Loucy (cell line): ENCODE measurements around the gene ATP13A3.

ENCODE experiments used
- H2AFZ ChIP-seq: fragments of 200-600 bp; sonication (generic); 2 replicates; pipeline ENCODE4 v1.6.0; 2016; ENCODE audit warnings: antibody characterized with exemption, mild to moderate bottlenecking, low read length, moderate library complexity
- H3F3A ChIP-seq: fragments of 200-600 bp; 2 replicates; pipeline ENCODE4 v1.6.0; 2016; ENCODE audit warnings: antibody characterized with exemption, low read depth, mild to moderate bottlenecking
- H3K27me3 ChIP-seq: fragments of 200-600 bp; sonication (generic); 2 replicates; pipeline ENCODE4 v1.6.1; 2014; ENCODE audit warnings: low read length, mild to moderate bottlenecking; ENCODE audit not compliant: insufficient read depth, poor library complexity, severe bottlenecking
- H3K36me3 ChIP-seq: fragments of 200-600 bp; sonication (generic); 2 replicates; pipeline ENCODE4 v1.6.1; 2016; ENCODE audit warnings: low read length; ENCODE audit not compliant: insufficient read depth
- H3K4me1 ChIP-seq: fragments of 200-600 bp; sonication (generic); 2 replicates; pipeline ENCODE4 v1.5.1; 2014; ENCODE audit warnings: low read length, mild to moderate bottlenecking; ENCODE audit not compliant: insufficient read depth, poor library complexity, severe bottlenecking
- H3K4me2 ChIP-seq: fragments of 200-600 bp; sonication (generic); 2 replicates; pipeline ENCODE4 v1.6.0; 2014; ENCODE audit warnings: antibody characterized with exemption, low read length, low read depth, mild to moderate bottlenecking; ENCODE audit not compliant: poor library complexity, severe bottlenecking
- H3K4me3 ChIP-seq: fragments of 200-600 bp; sonication (generic); 2 replicates; pipeline ENCODE4 v1.5.1; 2014; ENCODE audit warnings: low read length, mild to moderate bottlenecking, mixed read lengths; ENCODE audit not compliant: poor library complexity, severe bottlenecking
- H3K79me2 ChIP-seq: fragments of 200-600 bp; sonication (generic); 2 replicates; pipeline ENCODE4 v1.6.1; 2014; ENCODE audit warnings: low read length; ENCODE audit not compliant: insufficient read depth
- H3K9ac ChIP-seq: fragments of 200-600 bp; sonication (generic); 2 replicates; pipeline ENCODE4 v1.6.0; 2014; ENCODE audit warnings: mild to moderate bottlenecking, low read depth, low read length, moderate library complexity; ENCODE audit not compliant: poor library complexity, severe bottlenecking
- H3K9me2 ChIP-seq: fragments of 200-600 bp; sonication (generic); replicated peaks from 2 replicates; pipeline ENCODE4 v1.6.1; 2016; ENCODE audit warnings: low read depth, low read length, mixed read lengths
- H3K9me3 ChIP-seq: fragments of 200-600 bp; sonication (generic); 2 replicates; pipeline ENCODE4 v1.6.1; 2014; ENCODE audit warnings: mild to moderate bottlenecking, antibody characterized with exemption, low read length, low read depth; ENCODE audit not compliant: insufficient read depth
- H4K20me1 ChIP-seq: fragments of 200-600 bp; sonication (generic); 2 replicates; pipeline ENCODE4 v1.6.0; 2014; ENCODE audit warnings: antibody characterized with exemption, low read length, mild to moderate bottlenecking; ENCODE audit not compliant: insufficient read depth, poor library complexity, severe bottlenecking
- EZH2phosphoT487 ChIP-seq: fragments of 200-600 bp; IDR thresholded peaks from 2 replicates; pipeline ENCODE4 v1.6.1; 2018; ENCODE audit warnings: antibody characterized with exemption, mild to moderate bottlenecking, moderate library complexity, borderline replicate concordance
- TF ChIP-seq, protein P1 (sequence below): fragments of 200-600 bp; sonication (generic); conservative IDR thresholded peaks from 2 replicates; pipeline ENCODE4 v1.5.1; 2014; ENCODE audit warnings: mild to moderate bottlenecking, antibody characterized with exemption, low read length

The ATP13A3 gene

DNA sequence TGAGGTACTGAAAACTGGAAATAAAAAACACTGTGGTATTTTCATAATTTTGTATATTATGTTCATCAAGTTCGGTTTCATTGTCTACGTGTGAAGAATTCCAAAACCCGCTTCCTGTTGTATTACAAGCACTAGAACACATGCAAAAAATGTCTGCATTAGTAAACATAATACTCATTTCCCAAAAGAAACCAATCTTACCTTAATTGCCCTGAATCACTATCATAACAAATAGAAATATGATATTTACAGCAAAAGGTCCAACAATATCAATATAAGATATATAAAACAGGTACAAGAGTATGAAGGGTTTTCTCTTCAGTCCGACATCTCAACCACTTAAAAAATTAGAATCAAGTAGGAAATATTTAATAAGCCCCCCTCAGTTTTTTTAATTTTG is 61.4 kb downstream of the ATP13A3 start:
- Histone ChIP-seq H3K27me3 (no peaks in the 10 kb centered on the region), H3K4me1 (no peaks in the 10 kb centered on the region), H4K20me1 (no peaks in the 10 kb centered on the region), H3K9me3 (no peaks in the 10 kb centered on the region), H3K9ac (no peak overlapping the region), H3F3A (no peaks in the 10 kb centered on the region), H3K9me2 (no peaks in the 10 kb centered on the region), H3K36me3 (peaks cover 78% of the 10 kb centered on the region), H3K4me2 (no peak overlapping the region), H2AFZ (no peak overlapping the region), H3K79me2 (no peaks in the 10 kb centered on the region), H3K4me3 (no peak overlapping the region)
- TF ChIP-seq EZH2phosphoT487: no peak
- TF ChIP-seq, protein P1, sequence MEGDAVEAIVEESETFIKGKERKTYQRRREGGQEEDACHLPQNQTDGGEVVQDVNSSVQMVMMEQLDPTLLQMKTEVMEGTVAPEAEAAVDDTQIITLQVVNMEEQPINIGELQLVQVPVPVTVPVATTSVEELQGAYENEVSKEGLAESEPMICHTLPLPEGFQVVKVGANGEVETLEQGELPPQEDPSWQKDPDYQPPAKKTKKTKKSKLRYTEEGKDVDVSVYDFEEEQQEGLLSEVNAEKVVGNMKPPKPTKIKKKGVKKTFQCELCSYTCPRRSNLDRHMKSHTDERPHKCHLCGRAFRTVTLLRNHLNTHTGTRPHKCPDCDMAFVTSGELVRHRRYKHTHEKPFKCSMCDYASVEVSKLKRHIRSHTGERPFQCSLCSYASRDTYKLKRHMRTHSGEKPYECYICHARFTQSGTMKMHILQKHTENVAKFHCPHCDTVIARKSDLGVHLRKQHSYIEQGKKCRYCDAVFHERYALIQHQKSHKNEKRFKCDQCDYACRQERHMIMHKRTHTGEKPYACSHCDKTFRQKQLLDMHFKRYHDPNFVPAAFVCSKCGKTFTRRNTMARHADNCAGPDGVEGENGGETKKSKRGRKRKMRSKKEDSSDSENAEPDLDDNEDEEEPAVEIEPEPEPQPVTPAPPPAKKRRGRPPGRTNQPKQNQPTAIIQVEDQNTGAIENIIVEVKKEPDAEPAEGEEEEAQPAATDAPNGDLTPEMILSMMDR: no peak

DNA sequence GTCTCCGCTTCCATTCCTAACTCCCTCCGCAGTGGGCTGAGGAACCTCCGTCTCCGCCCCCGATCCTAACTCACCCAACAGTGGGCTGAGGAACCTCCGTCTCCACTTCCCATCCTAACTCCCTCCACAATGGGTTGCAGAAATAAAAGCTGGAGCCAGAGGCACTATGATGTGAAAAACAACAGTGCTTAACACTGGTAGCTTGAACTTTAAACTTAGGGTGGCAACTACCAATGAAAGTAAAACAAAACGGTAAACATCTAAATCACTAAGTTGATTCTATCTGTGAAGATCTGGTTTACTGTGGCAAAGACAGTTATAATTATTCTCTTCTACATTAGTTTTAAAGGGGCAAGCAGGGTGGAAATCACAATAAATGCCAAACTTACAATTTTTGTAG is 61.8 kb downstream of the ATP13A3 start:
- Histone ChIP-seq H3F3A (no peaks in the 10 kb centered on the region), H3K36me3 (peaks cover 77% of the 10 kb centered on the region)

DNA sequence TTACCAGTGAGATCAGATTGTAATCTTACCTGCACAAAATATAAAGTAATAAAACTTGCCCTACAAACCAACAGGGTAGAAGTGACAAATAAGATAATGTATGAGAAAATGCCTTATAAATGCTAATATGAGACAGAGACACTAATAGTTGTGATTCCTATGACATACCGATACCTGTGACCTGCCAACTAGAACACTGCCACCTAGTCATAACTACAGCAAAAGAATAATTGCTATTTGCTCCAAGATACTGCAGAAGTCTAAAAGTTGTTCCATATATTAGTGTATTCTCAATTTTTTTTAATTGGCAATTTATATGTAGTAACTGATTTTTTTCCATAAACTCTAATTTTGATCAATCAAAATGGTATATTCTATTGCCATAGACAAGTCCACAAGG is 62.4 kb downstream of the ATP13A3 start:
- peaks cover 75% of the 10 kb centered on the region for H3K36me3 ChIP-seq
- H4K20me1 ChIP-seq: no peaks in the 10 kb centered on the region
- H3K27me3 ChIP-seq: no peaks in the 10 kb centered on the region
- H3K9ac ChIP-seq: no peak overlapping the region
- H3K9me3 ChIP-seq: no peaks in the 10 kb centered on the region
- H3K4me3 ChIP-seq: no peak overlapping the region
- H3K79me2 ChIP-seq: no peaks in the 10 kb centered on the region
- H3F3A ChIP-seq: no peaks in the 10 kb centered on the region
- no peak overlapping the region for H2AFZ ChIP-seq
- TF ChIP-seq EZH2phosphoT487: no peak
- TF ChIP-seq, protein P1: peak; percentile 20; the same call in 1 of the 2 replicates
- H3K4me1 ChIP-seq: no peaks in the 10 kb centered on the region
- no peak overlapping the region for H3K4me2 ChIP-seq
- H3K9me2 ChIP-seq: no peaks in the 10 kb centered on the region

More for the DNA sequence above, 61.8 kb downstream of the ATP13A3 start:
- H3K27me3 ChIP-seq: no peaks in the 10 kb centered on the region
- TF ChIP-seq, protein P1: no peak
- no peak for TF ChIP-seq EZH2phosphoT487
- no peaks in the 10 kb centered on the region for H3K9me3 ChIP-seq
- no peak overlapping the region for H3K9ac ChIP-seq
- no peaks in the 10 kb centered on the region for H3K79me2 ChIP-seq
- no peaks in the 10 kb centered on the region for H4K20me1 ChIP-seq
- H3K4me2 ChIP-seq: no peak overlapping the region
- no peaks in the 10 kb centered on the region for H3K9me2 ChIP-seq
- H2AFZ ChIP-seq: no peak overlapping the region
- no peaks in the 10 kb centered on the region for H3K4me1 ChIP-seq
- H3K4me3 ChIP-seq: no peak overlapping the region
